Activated CD4-positive, alpha-beta T cell treated with anti-CD3 and anti-CD28 coated beads for 36 hours (primary cell): ENCODE results near the gene ADIPOQ. TPM values are rescaled to one million over a fixed set of nuclear protein-coding genes. Genes with fewer than 3 reads are reported as not detected.
A peak's percentile ranks its signal among the peaks of the same experiment; 100 is the strongest.
"Not testable (repeated sequence)": the region's sequence is repeated elsewhere in the genome, so short reads cannot be mapped to it uniquely, and the experiment has no call there.

Experiments
- ATAC-seq: fragments of 200-7000 bp; cut with Tn5 transposase; one replicate; pipeline ENCODE4 v1.10.0; 2021; ENCODE audit warnings: mild to moderate bottlenecking, moderate library complexity
- CTCF ChIA-PET: fragments of 350-600 bp; sonication (Branson Sonifier 250); formaldehyde crosslinking; loops from one replicate; lab custom pipeline; 2021; ENCODE audit warnings: antibody characterized with exemption; lab: Charles Lee
- POLR2A ChIA-PET: fragments of 350-600 bp; sonication (Branson Sonifier 250); formaldehyde crosslinking; loops from one replicate; lab custom pipeline; 2021; ENCODE audit warnings: antibody characterized with exemption, inconsistent platforms; lab: Charles Lee
- DNase-seq: peaks from one replicate; pipeline ENCODE4 v3.0.0-alpha.2; 2020
- H3K27ac Mint-ChIP-seq: one replicate; pipeline ENCODE4 v1.8.0; 2021; ENCODE audit warnings: mixed read lengths
- H3K27me3 Mint-ChIP-seq: one replicate; pipeline ENCODE4 v1.8.0; 2021; ENCODE audit warnings: mixed read lengths
- H3K36me3 Mint-ChIP-seq: one replicate; pipeline ENCODE4 v1.8.0; 2021; ENCODE audit warnings: low read depth, mixed read lengths
- H3K4me1 Mint-ChIP-seq: one replicate; pipeline ENCODE4 v1.8.0; 2021; ENCODE audit warnings: mixed read lengths
- H3K4me3 Mint-ChIP-seq: one replicate; pipeline ENCODE4 v1.8.0; 2021; ENCODE audit warnings: mild to moderate bottlenecking, moderate library complexity, mixed read lengths
- H3K9me3 Mint-ChIP-seq: one replicate; pipeline ENCODE4 v1.8.0; 2021; ENCODE audit warnings: low read depth, mixed read lengths
- intact Hi-C, 2 experiments: fragments of 100-400 bp; cut with DNase I in 1 of 2; cut with micrococcal nuclease in 1 of 2; formaldehyde crosslinking; loops; one replicate each; pipeline versions ENCODE4 v1.14.2 to v1.15.1; 2022 to 2024; cut with DNase I, micrococcal nuclease
- total RNA-seq, 2 experiments: library from RNA; stranded (reverse); gene quantifications; one replicate each; pipeline ENCODE4 v1.2.3, GENCODE V29; 2021

ADIPOQ gene
- total RNA-seq, result not detected

DNA sequence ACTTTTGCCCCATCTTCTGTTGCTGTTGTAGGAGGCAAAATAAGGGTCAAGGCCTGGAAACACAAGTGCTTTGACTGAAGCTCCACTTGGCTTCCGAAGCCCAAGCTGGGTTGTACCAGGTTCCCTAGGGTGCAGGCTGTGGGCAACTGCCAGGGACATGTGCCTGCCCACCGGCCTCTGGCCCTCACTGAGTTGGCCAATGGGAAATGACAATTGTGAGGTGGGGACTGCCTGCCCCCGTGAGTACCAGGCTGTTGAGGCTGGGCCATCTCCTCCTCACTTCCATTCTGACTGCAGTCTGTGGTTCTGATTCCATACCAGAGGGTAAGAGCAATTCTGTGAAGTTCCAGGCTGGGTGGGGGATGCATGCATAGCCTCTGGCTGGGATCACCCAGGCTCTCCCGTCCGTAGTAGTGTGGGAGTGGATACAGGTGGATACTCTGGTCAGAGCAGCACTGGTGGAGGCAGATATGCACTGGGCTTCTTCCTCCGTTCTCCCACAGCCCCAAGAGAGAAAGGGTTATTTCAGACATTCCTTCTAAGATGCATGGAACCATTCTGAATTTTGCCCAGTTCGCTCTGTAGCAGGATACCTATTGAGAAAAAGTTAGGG lies at the start of gene ADIPOQ:
Gene ADIPOQ (plus strand): TSS at position 285 of the 613 bp plus-strand sequence. CDS start 10,349 bp downstream, outside the sequence.
- no peak for ATAC-seq
- no peak within 1 kb of the TSS for H3K27ac Mint-ChIP-seq
- ChIA-PET POLR2A (no interaction called here), CTCF (no interaction called here)
- no peaks in the 10 kb centered on the region for H3K36me3 Mint-ChIP-seq
- H3K4me1 Mint-ChIP-seq, result no peaks in the 10 kb centered on the region
- no peak for DNase-seq
- intact Hi-C loops, result no loop called here
- H3K27me3 Mint-ChIP-seq, result peaks cover 9% of the 10 kb centered on the region
- no peaks in the 10 kb centered on the region for H3K9me3 Mint-ChIP-seq
- no peak within 1 kb of the TSS for H3K4me3 Mint-ChIP-seq

DNA sequence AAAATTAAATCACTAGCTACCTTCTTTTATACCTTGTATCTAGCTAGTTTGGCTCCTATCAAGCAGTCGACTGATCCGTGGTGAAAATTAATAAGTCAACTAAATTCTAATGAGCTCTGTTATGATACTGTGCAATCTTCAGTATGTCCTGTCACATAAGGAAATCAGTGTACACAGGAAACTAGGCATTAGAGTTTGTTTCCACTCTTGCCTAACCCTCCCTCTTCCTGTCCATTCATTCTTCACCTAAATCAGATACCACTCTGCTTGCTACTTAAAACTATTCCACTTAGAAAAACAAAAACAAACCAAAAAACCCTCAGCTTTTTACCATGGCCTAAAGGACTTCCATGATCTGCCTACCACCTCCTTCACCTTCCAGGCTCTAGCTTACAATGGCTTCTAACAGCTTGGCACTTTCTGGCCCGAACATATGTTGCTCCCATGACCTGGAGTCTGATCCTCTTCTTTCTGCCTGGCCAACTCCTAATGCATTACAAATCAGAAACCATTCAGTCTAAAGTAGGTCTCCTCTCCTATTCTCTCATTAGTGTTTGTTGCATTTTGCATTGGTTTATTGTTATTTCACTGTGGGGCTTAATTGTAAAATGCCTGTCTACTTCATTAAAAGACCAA lies 44.2 kb upstream of the ADIPOQ start:
- ATAC-seq, result no peak
- no peaks in the 10 kb centered on the region for H3K27me3 Mint-ChIP-seq
- ChIA-PET CTCF (interaction anchor here (0.6 to 1.7 kb wide), 5 partner anchors 8 to 181 kb away, joined by 3 to 8 read pairs (median 4); no protein-coding TSS in a partner anchor), POLR2A (interaction anchor here (0.6 to 0.9 kb wide), 2 partner anchors 8 to 182 kb away, joined by 3 to 4 read pairs; no protein-coding TSS in a partner anchor)
- no peak overlapping the region for H3K27ac Mint-ChIP-seq
- H3K36me3 Mint-ChIP-seq, result peaks cover 65% of the 10 kb centered on the region
- DNase-seq, result no peak
- no peak overlapping the region for H3K4me3 Mint-ChIP-seq
- intact Hi-C loops, result no loop called here
- H3K4me1 Mint-ChIP-seq, result peaks cover 24% of the 10 kb centered on the region
- H3K9me3 Mint-ChIP-seq, result no peaks in the 10 kb centered on the region

DNA sequence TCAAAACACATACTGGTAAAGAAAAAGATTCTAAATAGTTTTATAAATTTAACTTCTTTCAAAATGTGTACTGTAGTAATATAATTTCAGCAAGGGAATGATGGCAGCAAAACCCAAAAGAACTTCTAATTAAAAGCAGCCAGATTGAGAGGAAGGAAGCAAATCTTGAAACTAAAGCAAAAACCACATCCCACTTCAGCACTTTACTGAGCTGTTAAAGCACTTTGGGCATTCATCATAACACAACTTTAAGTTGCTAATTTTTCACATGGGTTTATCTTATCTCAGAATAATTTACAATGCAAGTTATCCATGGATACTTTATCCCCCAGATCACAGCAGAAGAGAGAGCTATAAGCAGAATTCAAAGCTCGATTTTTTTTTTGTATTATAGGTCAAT lies 42.2 kb upstream of the ADIPOQ start:
- no peak for ATAC-seq
- H3K9me3 Mint-ChIP-seq, result no peaks in the 10 kb centered on the region
- H3K4me1 Mint-ChIP-seq, result peaks cover 33% of the 10 kb centered on the region
- H3K27ac Mint-ChIP-seq, result no peak overlapping the region
- intact Hi-C loops, result no loop called here
- no peaks in the 10 kb centered on the region for H3K27me3 Mint-ChIP-seq
- peaks cover 69% of the 10 kb centered on the region for H3K36me3 Mint-ChIP-seq
- ChIA-PET CTCF (interaction anchor here (0.8 kb wide), 1 partner anchor 8 kb away, joined by 4 read pairs; no protein-coding TSS in a partner anchor), POLR2A (interaction anchor here (1.1 kb wide), 1 partner anchor 17 kb away, joined by 6 read pairs; the partner anchor contains the start of gene EIF4A2)
- no peak overlapping the region for H3K4me3 Mint-ChIP-seq
- DNase-seq, result no peak

- no peaks in the 10 kb centered on the region for H3K9me3 Mint-ChIP-seq
- intact Hi-C loops, result no loop called here
- no peaks in the 10 kb centered on the region for H3K27me3 Mint-ChIP-seq
- DNase-seq (no peak), ATAC-seq (no peak)
- POLR2A ChIA-PET, result interaction anchor here (0.6 to 0.7 kb wide), 2 partner anchors 13 to 39 kb away, joined by 3 to 4 read pairs; no protein-coding TSS in a partner anchor
- H3K36me3 Mint-ChIP-seq, result peaks cover 56% of the 10 kb centered on the region
- no peak overlapping the region for H3K4me3 Mint-ChIP-seq
- H3K4me1 Mint-ChIP-seq, result peaks cover 44% of the 10 kb centered on the region
- CTCF ChIA-PET, result interaction anchor here (0.6 to 1.6 kb wide), 4 partner anchors 20 to 860 kb away, joined by 3 to 5 read pairs (median 4); partner anchors contain the start of gene EIF4A2
- H3K27ac Mint-ChIP-seq, result no peak overlapping the region
Measured at GRCh38 chr3:186802701-186803100, 39.8 kb upstream of the ADIPOQ start.

- POLR2A ChIA-PET, result interaction anchor here (0.7 kb wide), 2 partner anchors 20 to 341 kb away, joined by 3 read pairs; partner anchors contain the start of gene EIF4A2
- intact Hi-C loops, ATAC-seq, DNase-seq, H3K27me3 Mint-ChIP-seq, H3K27ac Mint-ChIP-seq, H3K4me3 Mint-ChIP-seq, H3K9me3 Mint-ChIP-seq: not testable (repeated sequence)
- CTCF ChIA-PET, result interaction anchor here (0.6 to 1.6 kb wide), 4 partner anchors 20 to 860 kb away, joined by 3 to 5 read pairs (median 4); no protein-coding TSS in a partner anchor
- H3K4me1 Mint-ChIP-seq, result peaks cover 42% of the 10 kb centered on the region
- peaks cover 54% of the 10 kb centered on the region for H3K36me3 Mint-ChIP-seq
Measured at GRCh38 chr3:186803447-186803846, 39.1 kb upstream of the ADIPOQ start.

- ChIA-PET CTCF (interaction anchor here (1.0 to 3.2 kb wide), 5 partner anchors 15 to 359 kb away, joined by 3 to 15 read pairs (median 4); no protein-coding TSS in a partner anchor), POLR2A (interaction anchor here (0.6 to 2.7 kb wide), 5 partner anchors 16 to 333 kb away, joined by 3 to 12 read pairs (median 3); partner anchors contain the start of gene EIF4A2)
- no peaks in the 10 kb centered on the region for H3K9me3 Mint-ChIP-seq
- H3K27me3 Mint-ChIP-seq, result no peaks in the 10 kb centered on the region
- peaks cover 32% of the 10 kb centered on the region for H3K36me3 Mint-ChIP-seq
- DNase-seq, result peak; percentile 93
- H3K4me3 Mint-ChIP-seq, result peak within 1 kb of the TSS; percentile 90
- ATAC-seq, result peak; percentile 89
- intact Hi-C loops, result loop anchor here (1.0 to 5.0 kb wide), 9 partner anchors 16 to 869 kb away; partner anchors contain the start of genes DNAJB11 (in 2 of the 2), EIF4A2 (in 2 of the 2), ETV5 (in 1 of the 2) and TRA2B (in 1 of the 2)
- peaks cover 26% of the 10 kb centered on the region for H3K4me1 Mint-ChIP-seq
- peak within 1 kb of the TSS; percentile 92 for H3K27ac Mint-ChIP-seq
Measured at GRCh38 chr3:186806089-186807055, 36.1 kb upstream of the ADIPOQ start, which contains the start of gene RFC4. TSS of gene RFC4 (minus strand) at chr3:186806482. CDS start at chr3:186804713, 1,769 bp downstream.

GRCh38 chr3:186807231-186807630 lies 35.3 kb upstream of the ADIPOQ start:
- CTCF ChIA-PET, result interaction anchor here (1.0 to 3.2 kb wide), 3 partner anchors 14 to 358 kb away, joined by 4 to 15 read pairs (median 14); no protein-coding TSS in a partner anchor
- DNase-seq (no peak), ATAC-seq (peak; percentile 36)
- POLR2A ChIA-PET, result interaction anchor here (0.7 to 2.7 kb wide), 2 partner anchors 17 to 332 kb away, joined by 3 to 12 read pairs; no protein-coding TSS in a partner anchor
- Mint-ChIP-seq H3K27me3 (no peaks in the 10 kb centered on the region), H3K4me1 (peaks cover 26% of the 10 kb centered on the region), H3K9me3 (no peaks in the 10 kb centered on the region), H3K4me3 (peak overlapping the region; percentile 90), H3K36me3 (peaks cover 30% of the 10 kb centered on the region), H3K27ac (peak overlapping the region; percentile 92)
- intact Hi-C loops, result loop anchor here (2.0 to 5.0 kb wide), 6 partner anchors 16 to 870 kb away; partner anchors contain the start of genes DNAJB11 (in 1 of the 2), ETV5 (in 1 of the 2) and TRA2B (in 1 of the 2)

DNA sequence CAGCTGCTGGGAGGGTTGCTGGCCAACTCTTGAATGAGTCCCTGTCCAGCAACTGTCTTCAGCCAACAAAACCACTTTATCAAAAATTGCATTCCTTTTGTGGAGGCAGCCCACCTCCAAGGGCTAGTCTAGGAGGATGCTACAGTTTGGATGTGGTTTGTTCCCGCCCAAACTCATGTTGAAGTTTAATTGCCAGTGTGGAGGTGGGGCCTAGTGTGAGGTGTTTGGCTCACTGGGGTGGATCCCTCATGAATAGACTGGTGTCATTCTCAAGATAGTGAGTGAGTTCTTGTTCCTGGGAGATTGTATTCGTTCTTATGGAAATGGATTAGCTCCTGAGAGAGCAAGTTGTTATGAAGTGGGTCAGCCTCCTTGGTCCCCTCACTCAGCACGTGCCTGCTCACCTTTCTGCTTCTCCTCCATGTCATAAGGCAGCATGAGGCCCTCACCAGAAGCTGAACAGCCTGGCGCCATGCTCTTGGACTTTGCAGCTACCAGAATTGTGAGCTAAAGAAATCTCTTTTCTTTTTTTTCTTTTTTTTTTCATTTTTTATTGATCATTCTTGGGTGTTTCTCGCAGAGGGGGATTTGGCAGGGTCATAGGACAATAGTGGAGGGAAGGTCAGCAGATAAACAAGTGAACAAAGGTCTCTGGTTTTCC lies 32.0 kb upstream of the ADIPOQ start:
- no peak for ATAC-seq
- ChIA-PET POLR2A (interaction anchor here (0.8 kb wide), 1 partner anchor 27 kb away, joined by 4 read pairs; no protein-coding TSS in a partner anchor), CTCF (interaction anchor here (1.5 kb wide), 1 partner anchor 11 kb away, joined by 10 read pairs; no protein-coding TSS in a partner anchor)
- no peak for DNase-seq
- intact Hi-C loops, result no loop called here
- H3K4me1 Mint-ChIP-seq, result peaks cover 10% of the 10 kb centered on the region
- no peaks in the 10 kb centered on the region for H3K27me3 Mint-ChIP-seq
- no peaks in the 10 kb centered on the region for H3K9me3 Mint-ChIP-seq
- H3K36me3 Mint-ChIP-seq, result peaks cover 3% of the 10 kb centered on the region
- no peak overlapping the region for H3K27ac Mint-ChIP-seq
- no peak overlapping the region for H3K4me3 Mint-ChIP-seq

DNA sequence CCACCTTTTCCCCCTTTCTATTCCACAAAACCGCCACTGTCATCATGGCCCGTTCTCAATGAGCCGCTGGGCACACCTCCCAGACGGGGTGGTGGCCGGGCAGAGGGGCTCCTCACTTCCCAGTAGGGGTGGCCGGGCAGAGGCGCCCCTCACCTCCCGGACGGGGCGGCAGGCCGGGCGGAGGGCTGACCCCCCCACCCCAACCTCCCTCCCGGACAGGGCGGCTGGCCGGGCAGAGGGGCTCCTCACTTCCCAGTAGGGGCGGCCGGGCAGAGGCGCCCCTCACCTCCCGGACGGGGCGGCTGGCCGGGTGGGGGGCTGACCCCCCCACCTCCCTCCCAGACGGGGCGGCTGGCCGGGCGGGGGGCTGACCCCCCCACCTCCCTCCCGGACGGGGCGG lies 31.2 kb upstream of the ADIPOQ start:
- ATAC-seq, H3K36me3 Mint-ChIP-seq, H3K4me3 Mint-ChIP-seq, POLR2A ChIA-PET, DNase-seq, H3K27ac Mint-ChIP-seq, intact Hi-C loops, H3K9me3 Mint-ChIP-seq, H3K27me3 Mint-ChIP-seq: not testable (repeated sequence)
- CTCF ChIA-PET, result interaction anchor here (1.5 kb wide), 1 partner anchor 10 kb away, joined by 10 read pairs; no protein-coding TSS in a partner anchor
- peaks cover 10% of the 10 kb centered on the region for H3K4me1 Mint-ChIP-seq

GRCh38 chr3:186814100-186814499 lies 28.4 kb upstream of the ADIPOQ start:
- ChIA-PET POLR2A (no interaction called here), CTCF (no interaction called here)
- DNase-seq (no peak), ATAC-seq (no peak)
- Mint-ChIP-seq H3K27me3 (no peaks in the 10 kb centered on the region), H3K4me3 (no peak overlapping the region), H3K9me3 (no peaks in the 10 kb centered on the region), H3K27ac (no peak overlapping the region), H3K4me1 (no peaks in the 10 kb centered on the region), H3K36me3 (no peaks in the 10 kb centered on the region)
- intact Hi-C loops, result no loop called here
